Frontal cortex (tissue), 4 donors: ENCODE data around the gene NOX5. TPM values are rescaled to one million over a fixed set of nuclear protein-coding genes. Genes with fewer than 3 reads are reported as not detected.

ENCODE experiments used
- DNase-seq, 2 donors: peaks; one replicate each; pipeline ENCODE4 v3.0.0; 2012; ENCODE audit warnings: low spot score in 2 of 2
- FAIRE-seq: peaks from 2 replicates; lab custom pipeline; 2012; peaks lifted over from hg19 to GRCh38; lab: Jason Lieb, UNC
- total RNA-seq: library from RNA; depleted of rRNA; stranded (reverse); fragments of >200 nt; gene quantifications from one replicate; pipeline ENCODE4 v1.2.3, GENCODE V29; 2014
- donor health status: control.
- donor health status: control.
- donor health status: control.

NOX5 gene
- total RNA-seq, 1 donor from 2014 or later, result under 0.01 TPM

GRCh38 chr15:69072906-69073305, 58.4 kb downstream of the NOX5 start:
- DNase-seq (no peak), FAIRE-seq (no peak)

- DNase-seq, result peak in 1 of 2 donors; percentile 45
- no peak for FAIRE-seq
Measured at GRCh38 chr15:69074001-69074842, 59.7 kb downstream of the NOX5 start.

GRCh38 chr15:69074843-69075224, 60.3 kb downstream of the NOX5 start:
- DNase-seq, result no peak
- no peak for FAIRE-seq

GRCh38 chr15:69075440-69075839, 60.9 kb downstream of the NOX5 start:
- FAIRE-seq (no peak), DNase-seq (no peak)

- DNase-seq (no peak), FAIRE-seq (no peak)
Measured at GRCh38 chr15:69076756-69077155, 62.3 kb downstream of the NOX5 start.

GRCh38 chr15:69078638-69079037, 64.1 kb downstream of the NOX5 start:
- FAIRE-seq (no peak), DNase-seq (no peak)

- FAIRE-seq (no peak), DNase-seq (no peak)
Measured at GRCh38 chr15:69080295-69081248, 66.1 kb downstream of the NOX5 start.

- FAIRE-seq, result no peak
- DNase-seq, result no peak
Measured at GRCh38 chr15:69081310-69082004, 67.0 kb downstream of the NOX5 start.

- FAIRE-seq (no peak), DNase-seq (no peak)
Measured at GRCh38 chr15:69082021-69082502, 67.6 kb downstream of the NOX5 start.

- DNase-seq (no peak), FAIRE-seq (no peak)
Measured at GRCh38 chr15:69082554-69082953, 68.1 kb downstream of the NOX5 start.

GRCh38 chr15:69084404-69085030, 70.0 kb downstream of the NOX5 start:
- FAIRE-seq, result no peak
- DNase-seq, result no peak

GRCh38 chr15:69085325-69086081, 71.0 kb downstream of the NOX5 start:
- DNase-seq (no peak), FAIRE-seq (no peak)

- FAIRE-seq, result no peak
- no peak for DNase-seq
Measured at GRCh38 chr15:69086427-69087204, 72.1 kb downstream of the NOX5 start.

GRCh38 chr15:69087366-69087976, 73.0 kb downstream of the NOX5 start:
- DNase-seq, result no peak
- no peak for FAIRE-seq

- FAIRE-seq (no peak), DNase-seq (no peak)
Measured at GRCh38 chr15:69088300-69088965, 73.9 kb downstream of the NOX5 start.

GRCh38 chr15:69089258-69089657, 74.8 kb downstream of the NOX5 start:
- DNase-seq (no peak), FAIRE-seq (no peak)
